Stimulated activated CD8-positive, alpha-beta memory T cell treated with anti-CD3 and anti-CD28 coated beads, Interleukin-4, amount 100 ng/mL, for 24 hours (primary cell): ENCODE results near the gene EPHB1.

Source experiments
- DNase-seq: peaks from one replicate; pipeline ENCODE4 v3.0.0-alpha.2; 2020; ENCODE audit warnings: low read depth

Gene EPHB1

GRCh38 chr3:134794950-134795745 lies at the start of gene EPHB1:
TSS of gene EPHB1 (plus strand) at chr3:134795260.
- peak; percentile 40 for DNase-seq

- DNase-seq = no peak
Measured at GRCh38 chr3:134748698-134749097, 46.4 kb upstream of the EPHB1 start.

- DNase-seq = no peak
Measured at GRCh38 chr3:134749174-134749573, 45.9 kb upstream of the EPHB1 start.

- DNase-seq = no peak
Measured at GRCh38 chr3:134749802-134750553, 45.1 kb upstream of the EPHB1 start.

GRCh38 chr3:134751831-134752230 lies 43.2 kb upstream of the EPHB1 start:
- no peak for DNase-seq

- no peak for DNase-seq
Measured at GRCh38 chr3:134752761-134753461, 42.1 kb upstream of the EPHB1 start.

GRCh38 chr3:134753999-134754742 lies 40.9 kb upstream of the EPHB1 start:
- no peak for DNase-seq

GRCh38 chr3:134754768-134755559 lies 40.1 kb upstream of the EPHB1 start:
- DNase-seq = peak; percentile 3

- DNase-seq = no peak
Measured at GRCh38 chr3:134755821-134756220, 39.2 kb upstream of the EPHB1 start.

- no peak for DNase-seq
Measured at GRCh38 chr3:134757549-134758069, 37.5 kb upstream of the EPHB1 start.

- DNase-seq = no peak
Measured at GRCh38 chr3:134761213-134761612, 33.8 kb upstream of the EPHB1 start.

GRCh38 chr3:134762016-134762415 lies 33.0 kb upstream of the EPHB1 start:
- DNase-seq = no peak

GRCh38 chr3:134765468-134765867 lies 29.6 kb upstream of the EPHB1 start:
- no peak for DNase-seq

GRCh38 chr3:134766290-134766689 lies 28.8 kb upstream of the EPHB1 start:
- DNase-seq = no peak

- DNase-seq = no peak
Measured at GRCh38 chr3:134768116-134768515, 26.9 kb upstream of the EPHB1 start.

- no peak for DNase-seq
Measured at GRCh38 chr3:134768837-134769236, 26.2 kb upstream of the EPHB1 start.

GRCh38 chr3:134769287-134769868 lies 25.7 kb upstream of the EPHB1 start:
- DNase-seq = no peak

GRCh38 chr3:134772011-134772410 lies 23.0 kb upstream of the EPHB1 start:
- no peak for DNase-seq

GRCh38 chr3:134772591-134772990 lies 22.5 kb upstream of the EPHB1 start:
- DNase-seq = no peak

GRCh38 chr3:134775831-134776230 lies 19.2 kb upstream of the EPHB1 start:
- DNase-seq = no peak

GRCh38 chr3:134776518-134776917 lies 18.5 kb upstream of the EPHB1 start:
- no peak for DNase-seq
